HG03175 (cell line): ENCODE data around the gene KIDINS220.
A peak's percentile ranks its signal among the peaks of the same experiment; 100 is the strongest.

ENCODE experiments used
- ATAC-seq: cut with Tn5 transposase; IDR thresholded peaks from one replicate; pipeline ENCODE4 v1.9.1; 2021; ENCODE audit warnings: mild to moderate bottlenecking, moderate library complexity; ENCODE audit not compliant: unreplicated experiment

Gene KIDINS220

DNA sequence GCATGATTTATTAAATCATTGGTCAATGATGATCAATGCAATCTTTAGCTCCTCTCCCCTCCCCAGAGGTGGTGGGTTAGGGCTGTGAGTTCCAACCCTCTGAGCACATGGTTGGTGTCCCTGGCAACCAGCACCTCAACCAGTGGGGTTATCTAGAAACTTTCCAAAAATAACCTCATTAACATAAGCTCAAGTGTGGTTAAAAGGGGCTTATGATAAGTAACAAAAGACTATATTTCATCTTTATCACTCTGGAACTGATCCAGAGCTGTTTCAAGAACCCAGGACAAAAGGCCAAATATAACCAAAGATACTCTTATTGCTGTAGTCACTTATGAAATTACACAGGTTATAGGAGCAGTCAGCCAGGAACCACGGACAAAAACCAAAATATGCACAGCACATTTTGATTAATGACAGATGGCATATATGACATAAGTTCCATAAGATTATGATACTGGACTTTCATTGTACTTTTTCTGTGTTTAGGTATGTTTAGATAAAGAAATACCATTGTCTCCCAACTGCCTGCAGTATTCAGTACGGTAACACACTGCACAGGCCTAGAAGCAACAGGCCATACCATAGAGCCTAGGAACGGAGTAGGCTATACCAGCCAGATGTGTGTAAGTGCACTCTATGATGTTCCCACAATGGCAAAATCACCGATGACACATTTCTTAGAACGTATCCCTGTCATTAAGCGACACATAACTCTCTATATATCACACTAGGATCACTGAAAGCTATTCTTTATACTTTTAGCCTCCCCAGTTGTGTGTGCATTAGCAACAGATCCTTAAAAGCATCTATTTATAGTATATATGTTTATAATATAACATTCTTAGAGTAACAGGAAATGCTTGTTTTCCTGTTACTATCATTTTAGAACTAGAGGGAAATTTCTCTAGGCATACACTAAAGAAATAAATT, 31.9 kb downstream of the KIDINS220 start:
- no peak for ATAC-seq

DNA sequence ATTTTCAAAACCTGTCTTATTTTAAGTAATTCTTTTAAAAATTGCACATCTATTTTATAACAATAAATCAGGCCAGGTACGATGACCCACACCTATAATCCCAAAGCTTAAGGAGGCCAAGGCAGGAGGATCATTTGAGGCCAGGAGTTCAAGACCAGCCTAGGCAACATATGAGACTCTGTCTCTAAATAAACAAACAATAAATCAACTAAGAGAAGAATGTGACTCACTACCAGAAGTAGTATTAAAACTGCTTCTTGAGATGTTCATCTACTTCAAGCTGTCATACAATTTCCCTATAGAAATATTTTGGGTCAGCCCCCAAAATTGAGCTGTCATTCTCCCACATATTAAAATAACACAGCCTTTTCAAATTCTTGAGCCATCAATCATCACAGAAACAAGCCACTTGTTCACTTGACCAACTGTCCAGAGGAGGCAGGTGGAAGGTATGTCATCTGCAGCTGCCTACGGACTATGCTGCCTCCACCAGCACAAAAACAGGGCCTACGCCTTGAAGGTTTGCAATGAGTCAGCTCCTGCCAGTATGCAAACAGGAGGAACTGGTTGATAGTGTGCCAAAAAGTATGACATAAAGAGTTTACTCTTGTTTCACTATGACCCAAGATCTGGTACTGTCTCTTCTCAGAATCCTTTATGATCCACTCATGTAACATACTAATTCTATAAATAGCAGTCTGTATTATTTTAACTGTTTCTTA, 33.6 kb downstream of the KIDINS220 start:
- ATAC-seq, result peak; percentile 96

GRCh38 chr2:8802741-8803140, 34.7 kb downstream of the KIDINS220 start:
- no peak for ATAC-seq

- ATAC-seq, result no peak
Measured at GRCh38 chr2:8800821-8801220, 36.6 kb downstream of the KIDINS220 start.

DNA sequence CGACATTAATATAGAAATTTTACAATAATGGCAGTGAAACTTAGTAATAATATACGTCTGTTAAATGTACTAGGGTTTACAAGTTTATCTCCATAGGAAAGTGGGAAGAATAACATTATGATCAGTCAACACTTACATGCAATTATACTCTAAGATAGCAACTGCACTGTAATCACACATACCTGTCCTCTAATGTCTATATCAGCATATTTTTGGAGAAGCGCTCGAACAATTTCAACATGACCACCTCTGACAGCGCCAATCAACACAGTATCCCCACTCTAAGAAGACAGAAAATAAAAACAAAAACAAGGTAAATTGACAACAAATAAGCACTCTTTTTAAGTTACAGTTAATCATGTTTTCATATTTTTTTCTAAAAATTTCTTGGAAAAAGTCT, 37.2 kb downstream of the KIDINS220 start:
- ATAC-seq, result no peak

GRCh38 chr2:8799004-8799403, 38.4 kb downstream of the KIDINS220 start:
- ATAC-seq, result no peak

- no peak for ATAC-seq
Measured at GRCh38 chr2:8798393-8798792, 39.0 kb downstream of the KIDINS220 start.

GRCh38 chr2:8797682-8798081, 39.7 kb downstream of the KIDINS220 start:
- no peak for ATAC-seq

- no peak for ATAC-seq
Measured at GRCh38 chr2:8796878-8797550, 40.4 kb downstream of the KIDINS220 start.

GRCh38 chr2:8796315-8796848, 41.0 kb downstream of the KIDINS220 start:
- no peak for ATAC-seq

DNA sequence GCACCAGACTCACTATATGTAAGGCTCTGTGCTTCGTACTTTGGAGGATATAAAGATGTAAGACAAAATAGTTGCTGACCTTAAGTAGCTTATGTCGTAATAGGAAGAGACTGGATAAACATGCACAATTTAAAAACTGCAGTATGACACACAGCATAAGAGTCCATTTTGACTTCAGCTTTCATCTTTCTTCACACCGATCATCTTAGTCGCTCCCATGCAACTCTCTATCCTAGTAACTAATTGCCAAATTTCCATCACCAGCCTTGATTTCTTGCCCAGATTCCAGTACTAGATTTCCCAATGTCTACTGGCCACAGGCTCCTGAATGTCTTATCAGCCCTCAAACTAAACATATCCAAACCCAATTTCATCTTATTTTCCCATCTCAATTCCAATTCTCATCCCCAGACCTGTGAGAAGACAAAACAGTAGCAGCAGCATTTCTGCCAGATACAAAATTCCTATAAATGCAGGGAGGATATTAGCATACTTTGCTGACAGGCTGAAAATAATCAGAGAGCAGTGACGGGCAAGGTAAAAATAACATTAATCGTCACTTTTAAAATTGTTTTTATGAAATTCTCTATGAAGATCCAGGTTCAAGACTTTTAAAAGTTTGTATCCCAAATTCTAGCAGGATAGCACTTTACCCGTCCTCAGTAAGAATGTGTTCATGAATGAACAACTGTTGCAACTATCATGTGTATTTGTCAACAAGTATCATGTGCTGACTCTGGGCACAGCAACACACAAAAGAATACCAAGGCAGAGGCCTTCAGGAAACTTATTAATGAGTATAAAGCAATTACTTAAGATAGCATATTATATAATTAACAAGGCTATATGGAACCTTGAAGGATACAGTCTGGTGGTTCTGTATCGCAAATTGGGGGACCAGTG, 42.2 kb downstream of the KIDINS220 start:
- ATAC-seq, result no peak

DNA sequence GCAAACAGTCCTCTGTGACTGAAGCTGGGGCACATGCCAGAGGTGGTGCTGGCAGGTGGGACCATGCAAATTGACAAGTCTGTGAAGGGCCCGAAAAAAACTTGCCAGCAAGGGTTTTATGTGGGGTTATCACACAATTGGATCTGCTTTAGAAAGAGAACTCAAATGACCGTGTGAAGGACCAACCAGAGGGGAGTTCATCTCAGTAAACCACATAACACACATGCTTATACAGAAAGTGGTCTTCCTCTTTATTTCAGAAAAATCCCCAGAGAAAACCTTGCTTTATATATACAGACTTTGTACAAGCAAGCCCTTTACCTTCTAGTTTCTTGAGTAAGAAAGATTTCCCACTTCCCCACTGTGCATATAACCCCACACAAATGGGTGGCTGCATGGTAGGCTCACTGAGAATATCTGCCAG, 46.7 kb downstream of the KIDINS220 start:
- ATAC-seq, result no peak

DNA sequence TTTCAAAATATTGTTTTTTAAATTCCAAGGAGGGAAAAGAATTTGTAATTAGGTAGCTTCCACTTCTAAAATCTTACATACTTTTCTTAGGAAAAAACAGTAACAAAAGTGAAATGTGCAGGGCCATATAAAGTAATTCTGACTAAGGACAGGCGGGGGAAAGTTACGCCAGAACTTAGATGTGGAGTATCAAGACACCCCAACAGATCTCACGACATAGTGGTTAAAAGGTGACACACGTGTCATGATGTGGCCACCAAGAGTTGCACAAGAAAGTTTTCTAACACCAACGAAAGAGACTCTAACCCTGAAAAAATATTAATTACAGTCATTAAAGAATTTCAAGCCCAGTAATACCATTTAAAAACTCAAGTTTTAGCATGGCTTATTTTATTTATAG, 51.0 kb downstream of the KIDINS220 start:
- no peak for ATAC-seq

DNA sequence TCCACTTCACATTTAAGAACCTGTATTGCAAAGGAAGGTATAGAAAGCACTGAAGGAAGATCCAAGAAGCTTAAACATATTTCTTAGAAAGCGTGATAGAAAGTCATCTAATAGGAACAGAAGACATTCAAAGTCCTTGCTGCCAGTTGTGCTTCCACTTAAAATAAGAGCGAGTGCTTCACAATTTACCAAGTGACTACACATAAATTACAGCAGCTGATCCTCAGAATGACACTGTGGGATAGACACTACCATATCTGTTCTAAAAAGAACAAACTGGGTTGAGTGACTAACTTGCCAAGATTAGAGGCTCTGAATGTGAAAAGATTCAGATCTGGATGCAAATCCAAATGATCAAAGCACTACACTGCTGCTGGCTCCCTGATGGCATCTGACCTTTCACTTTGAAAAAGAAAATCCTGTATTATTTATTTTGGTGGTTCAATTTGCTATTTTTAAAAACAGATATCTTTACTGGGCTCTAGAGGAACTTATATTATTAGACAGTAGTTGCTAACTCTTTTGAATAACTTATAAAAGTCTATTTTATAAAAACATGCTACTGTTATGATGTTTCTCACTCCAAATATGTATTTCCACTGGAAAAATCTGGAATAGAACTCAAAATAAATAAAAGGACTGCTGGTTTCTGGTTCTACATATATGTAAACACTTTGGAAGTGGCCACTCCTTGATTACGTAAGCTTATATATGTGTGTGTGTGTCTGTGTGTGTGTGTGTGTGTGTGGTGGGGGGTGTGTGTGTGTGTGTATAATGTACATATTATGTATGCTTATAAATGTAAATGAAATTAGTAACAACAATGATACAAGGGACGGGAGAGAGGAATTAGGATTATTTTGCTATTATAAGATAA, 57.4 kb downstream of the KIDINS220 start:
- ATAC-seq, result no peak

- no peak for ATAC-seq
Measured at GRCh38 chr2:8774371-8774770, 63.0 kb downstream of the KIDINS220 start.

DNA sequence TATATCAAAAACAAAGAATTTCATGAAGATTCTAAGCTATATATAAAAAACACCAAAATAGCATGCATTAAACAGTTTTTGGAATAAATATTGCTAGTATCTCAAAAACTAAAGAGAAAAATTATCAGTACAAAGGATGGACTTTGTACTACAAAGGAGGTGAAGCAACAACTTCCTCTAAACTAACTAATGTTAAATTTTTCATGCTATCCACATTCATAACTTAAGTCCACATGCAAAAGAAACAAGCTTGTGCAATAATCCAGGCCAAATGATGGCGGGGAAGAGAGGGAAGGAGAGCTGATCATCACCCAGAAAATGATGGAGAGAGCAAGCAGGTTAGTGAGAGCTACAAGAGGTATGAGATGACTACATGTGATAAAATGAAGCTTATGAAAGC, 70.1 kb downstream of the KIDINS220 start:
- ATAC-seq, result no peak

GRCh38 chr2:8761529-8762164, 75.8 kb downstream of the KIDINS220 start:
- no peak for ATAC-seq

DNA sequence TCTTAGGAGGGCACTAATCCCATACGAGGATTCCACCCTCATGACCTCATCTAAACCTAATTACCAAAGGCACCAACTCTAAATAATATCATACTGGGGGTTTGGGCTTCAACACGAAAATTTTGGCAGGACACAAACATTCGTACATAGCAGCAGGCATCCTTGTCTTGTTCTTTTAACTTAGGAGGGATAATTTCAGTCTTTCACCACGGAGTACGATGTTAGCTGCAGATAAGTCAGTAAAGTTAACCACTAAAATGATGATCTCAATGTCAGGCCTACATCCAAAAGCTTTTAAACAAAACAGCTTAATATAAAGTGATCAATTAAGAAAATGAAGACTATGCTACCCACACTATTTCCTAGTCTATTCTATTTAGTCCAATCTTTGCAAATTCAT, 80.7 kb downstream of the KIDINS220 start:
- ATAC-seq, result no peak

- ATAC-seq, result no peak
Measured at GRCh38 chr2:8756230-8756629, 81.2 kb downstream of the KIDINS220 start.
